H54 (cell line): ENCODE measurements around the gene PHOSPHO1.
A peak's percentile ranks its signal among the peaks of the same experiment; 100 is the strongest.

Experiments
- DNase-seq: peaks from one replicate; pipeline ENCODE4 v3.0.0; 2011; ENCODE audit warnings: low spot score, mixed read lengths; ENCODE audit not compliant: insufficient read length
- FAIRE-seq: peaks from 3 replicates; lab custom pipeline; 2011; peaks lifted over from hg19 to GRCh38; lab: Jason Lieb, UNC
- POLR2A ChIP-seq: IDR thresholded peaks from 2 replicates; pipeline ENCODE4 v1.6.1; 2011; ENCODE audit warnings: low read depth, mild to moderate bottlenecking, low read length

The PHOSPHO1 gene

DNA sequence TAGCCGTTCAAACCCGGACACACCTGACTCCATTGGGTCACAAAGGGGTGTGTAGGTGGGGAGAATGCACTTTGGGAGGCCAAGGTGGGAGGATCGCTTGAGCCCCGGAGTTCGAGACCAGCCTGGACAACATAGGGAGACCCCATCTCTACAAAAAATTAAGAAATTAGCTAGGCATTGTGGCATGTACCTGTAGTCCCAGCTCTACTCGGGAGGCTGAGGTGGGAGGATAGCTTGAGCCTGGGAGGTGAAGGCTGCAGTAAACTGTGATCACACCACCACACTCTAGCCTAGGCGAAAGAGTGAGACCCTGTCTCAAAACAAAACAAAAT lies 942 bp upstream of the PHOSPHO1 start:
- FAIRE-seq (no peak), DNase-seq (no peak)
- no peak for TF ChIP-seq POLR2A

DNA sequence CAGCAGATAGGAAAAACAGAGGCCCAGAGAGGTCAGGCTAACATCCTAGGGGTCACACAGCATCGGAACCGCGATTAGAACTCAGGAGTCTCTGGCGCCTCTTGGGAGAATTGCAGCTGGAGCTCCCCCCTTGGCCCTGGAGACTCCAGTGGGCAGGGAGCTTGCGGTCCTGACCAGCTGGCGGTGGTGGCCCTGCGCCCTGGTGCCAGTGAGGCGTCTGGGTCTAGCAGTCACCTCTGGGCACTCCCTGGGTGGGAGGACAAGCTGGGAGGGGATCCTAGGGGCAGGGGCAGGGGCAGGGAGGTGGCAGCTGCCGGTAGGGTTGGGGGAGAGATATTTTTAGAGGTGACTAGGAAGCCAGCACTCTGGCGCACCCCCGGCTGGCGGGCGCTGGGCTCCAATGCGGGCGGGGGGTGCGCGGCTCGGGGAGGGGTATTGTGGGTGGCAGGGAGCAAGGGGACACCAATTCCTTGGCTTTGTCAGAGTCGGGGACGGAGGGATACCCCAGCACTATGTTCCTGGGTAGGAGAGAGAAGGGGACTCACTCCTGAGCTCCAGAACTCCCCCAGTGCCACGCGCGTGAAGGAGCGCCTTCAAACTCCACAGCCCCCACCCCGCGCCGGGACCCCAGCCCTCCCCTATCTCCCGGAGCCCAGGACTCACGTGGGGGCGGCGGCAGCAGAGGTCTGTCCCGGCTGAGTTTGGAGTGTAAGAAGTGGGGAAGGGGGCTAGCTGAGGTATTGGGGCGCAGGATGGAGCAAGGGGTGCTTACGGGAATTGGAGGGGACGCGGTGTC lies 584 bp downstream of the PHOSPHO1 start:
- no peak for DNase-seq
- FAIRE-seq: no peak
- no peak for TF ChIP-seq POLR2A

DNA sequence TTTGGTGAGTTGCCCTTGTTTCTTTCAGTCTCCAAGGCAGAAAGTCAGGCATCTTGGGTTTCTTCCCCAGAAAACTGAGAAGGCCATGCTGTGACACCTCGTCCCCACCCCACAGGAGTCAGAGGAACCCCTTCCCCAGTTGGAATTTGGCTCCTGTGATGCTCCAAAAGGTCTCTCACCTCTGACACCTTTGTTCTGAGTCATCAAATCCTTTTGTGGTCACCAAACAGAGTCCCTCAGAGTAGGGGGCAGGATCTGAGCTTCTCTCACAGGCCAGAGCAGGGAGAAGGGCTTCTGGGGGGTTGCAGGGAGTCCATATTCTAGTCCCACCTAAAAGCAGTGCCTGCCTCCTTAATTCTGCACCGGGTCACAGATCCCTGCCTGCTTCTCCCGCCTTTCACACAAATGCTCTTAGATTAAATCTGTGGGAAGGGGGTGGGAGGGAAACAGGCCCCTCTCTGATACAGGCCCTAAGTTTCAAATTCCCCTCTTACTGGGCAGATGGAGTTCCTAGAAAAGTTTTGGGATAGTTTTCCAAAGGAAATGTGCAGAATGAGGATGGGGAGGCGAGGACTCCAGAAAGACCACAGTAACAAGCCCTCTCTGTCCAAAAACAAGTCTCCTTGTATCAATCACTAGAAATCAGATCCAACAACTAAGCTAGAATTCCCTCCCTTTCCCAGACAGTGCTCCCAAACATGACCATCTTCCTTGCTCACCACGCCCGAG lies 1.3 kb downstream of the PHOSPHO1 start:
- no peak for TF ChIP-seq POLR2A
- no peak for DNase-seq
- FAIRE-seq: no peak

DNA sequence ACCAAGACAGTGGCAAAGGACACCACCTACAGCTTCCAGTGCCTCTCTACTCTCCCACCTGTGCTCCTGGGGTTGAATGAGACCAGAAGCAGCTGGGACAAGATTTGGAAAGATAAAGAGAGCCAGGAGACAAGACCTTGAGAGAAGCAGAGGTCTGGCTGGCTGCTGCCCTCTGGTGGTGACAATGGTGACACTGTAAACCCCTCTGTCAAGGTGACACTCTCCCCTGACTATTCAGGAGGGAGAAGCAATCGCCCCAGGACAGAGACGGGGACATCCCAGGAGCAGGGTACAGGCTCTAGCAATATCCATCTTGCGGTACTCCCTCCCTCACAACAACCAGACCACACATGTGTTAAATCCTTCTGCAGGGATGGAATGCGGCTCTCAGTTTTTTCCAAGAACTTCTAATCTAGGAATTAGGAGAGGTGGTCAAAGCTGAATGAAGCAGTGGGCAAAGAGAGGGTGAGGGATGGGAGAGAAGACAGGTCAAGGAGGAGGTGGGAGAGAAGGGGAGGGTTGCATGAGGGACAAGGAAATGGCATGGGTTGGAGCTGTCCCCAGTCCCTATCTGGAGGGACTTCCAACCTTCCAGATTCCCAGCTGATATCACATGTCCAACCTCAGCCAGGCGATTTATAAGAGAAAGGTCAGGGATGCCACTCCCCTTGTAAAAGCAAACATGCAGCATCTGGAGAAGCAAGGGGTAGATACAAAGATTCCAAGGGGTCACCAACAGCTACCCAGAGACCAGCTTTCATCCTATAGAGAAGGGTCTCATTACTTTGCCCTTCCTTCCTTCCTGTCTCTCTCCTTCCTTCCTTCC lies 2.9 kb downstream of the PHOSPHO1 start:
- no peak for TF ChIP-seq POLR2A
- DNase-seq (peak; percentile 86), FAIRE-seq (no peak)

DNA sequence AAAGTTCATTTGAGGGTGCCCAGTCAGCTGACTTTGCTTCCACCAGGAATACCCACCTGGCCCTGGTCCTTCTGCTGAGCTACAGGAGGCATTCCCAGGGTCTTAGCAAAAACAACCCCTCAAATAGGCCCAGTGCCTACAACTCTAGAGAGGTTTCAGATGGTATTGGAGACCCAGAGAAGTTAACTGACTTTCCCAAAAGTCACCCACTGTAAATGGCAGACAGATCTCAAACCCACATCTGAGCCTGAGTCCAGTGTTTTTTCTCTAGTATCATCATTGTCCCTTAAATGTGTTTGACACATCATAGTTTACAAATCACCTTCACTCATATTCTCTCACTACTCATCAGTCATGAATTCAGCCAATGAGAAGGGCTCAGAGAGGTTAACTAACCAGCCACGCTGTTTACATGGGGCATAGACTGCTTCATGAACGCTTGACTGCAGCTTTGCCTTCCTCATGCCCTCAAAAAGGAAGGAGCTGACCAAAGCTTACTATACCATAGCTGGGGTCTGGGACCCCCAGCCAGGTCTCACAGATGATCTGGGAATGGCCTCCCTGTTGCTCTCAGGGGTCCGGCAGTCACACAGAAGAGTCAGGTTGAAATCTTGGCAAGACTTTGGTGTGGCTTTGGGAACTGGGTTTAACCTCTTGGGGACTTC lies 3.7 kb downstream of the PHOSPHO1 start:
- no peak for DNase-seq
- TF ChIP-seq POLR2A: no peak
- FAIRE-seq: no peak

DNA sequence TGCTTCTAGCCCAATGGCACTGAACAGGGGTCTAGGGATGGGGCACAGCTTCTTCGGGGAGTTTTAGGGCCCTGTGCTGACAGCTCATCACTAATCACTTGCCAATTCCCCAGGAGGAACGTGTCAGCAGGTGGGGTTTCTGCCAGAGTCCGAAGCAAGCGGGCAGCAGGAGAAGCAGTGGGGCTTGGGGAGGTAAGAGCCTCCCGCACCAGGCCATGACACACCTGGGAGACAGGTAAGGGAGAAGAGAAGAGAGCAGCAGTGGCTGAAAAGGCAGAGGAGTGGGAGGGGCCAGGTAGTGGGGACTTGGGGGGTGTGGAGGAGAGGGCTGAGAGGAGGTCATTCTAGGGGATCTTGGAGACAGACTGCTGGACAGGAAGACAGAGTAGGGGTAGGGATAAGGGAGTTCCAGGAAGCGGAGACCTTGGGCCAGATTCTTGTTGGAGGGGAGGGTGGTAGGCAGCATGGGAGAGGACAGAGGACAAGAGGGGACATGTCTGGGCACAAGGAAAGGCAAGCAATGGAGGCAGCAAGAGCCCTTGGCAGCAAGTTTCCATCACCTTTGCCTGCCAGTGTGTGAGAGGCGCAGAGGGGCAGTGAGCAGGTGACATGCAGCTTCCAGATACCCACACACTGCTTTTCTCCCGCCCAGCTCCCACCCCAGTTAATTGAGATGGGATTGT lies 4.9 kb downstream of the PHOSPHO1 start:
- FAIRE-seq (no peak), DNase-seq (no peak)
- TF ChIP-seq POLR2A: no peak

DNA sequence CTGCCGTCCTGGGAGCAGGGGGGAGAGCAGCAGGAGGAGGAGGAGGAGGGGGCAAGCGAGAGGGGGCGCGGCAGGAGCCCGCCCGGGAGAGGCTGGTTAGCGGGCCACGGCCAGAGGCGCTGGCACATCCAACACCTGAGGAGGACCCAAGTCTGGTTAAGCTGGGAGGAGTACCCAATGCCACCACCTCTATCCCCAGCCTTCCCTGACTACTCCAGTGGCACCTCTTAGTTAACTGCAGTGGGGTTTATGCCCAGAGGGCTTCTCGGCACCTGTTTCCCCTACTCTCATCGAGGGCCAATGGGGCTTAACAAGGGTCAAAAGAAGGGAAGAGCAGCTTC lies 5.6 kb downstream of the PHOSPHO1 start:
- TF ChIP-seq POLR2A: no peak
- no peak for FAIRE-seq
- no peak for DNase-seq

DNA sequence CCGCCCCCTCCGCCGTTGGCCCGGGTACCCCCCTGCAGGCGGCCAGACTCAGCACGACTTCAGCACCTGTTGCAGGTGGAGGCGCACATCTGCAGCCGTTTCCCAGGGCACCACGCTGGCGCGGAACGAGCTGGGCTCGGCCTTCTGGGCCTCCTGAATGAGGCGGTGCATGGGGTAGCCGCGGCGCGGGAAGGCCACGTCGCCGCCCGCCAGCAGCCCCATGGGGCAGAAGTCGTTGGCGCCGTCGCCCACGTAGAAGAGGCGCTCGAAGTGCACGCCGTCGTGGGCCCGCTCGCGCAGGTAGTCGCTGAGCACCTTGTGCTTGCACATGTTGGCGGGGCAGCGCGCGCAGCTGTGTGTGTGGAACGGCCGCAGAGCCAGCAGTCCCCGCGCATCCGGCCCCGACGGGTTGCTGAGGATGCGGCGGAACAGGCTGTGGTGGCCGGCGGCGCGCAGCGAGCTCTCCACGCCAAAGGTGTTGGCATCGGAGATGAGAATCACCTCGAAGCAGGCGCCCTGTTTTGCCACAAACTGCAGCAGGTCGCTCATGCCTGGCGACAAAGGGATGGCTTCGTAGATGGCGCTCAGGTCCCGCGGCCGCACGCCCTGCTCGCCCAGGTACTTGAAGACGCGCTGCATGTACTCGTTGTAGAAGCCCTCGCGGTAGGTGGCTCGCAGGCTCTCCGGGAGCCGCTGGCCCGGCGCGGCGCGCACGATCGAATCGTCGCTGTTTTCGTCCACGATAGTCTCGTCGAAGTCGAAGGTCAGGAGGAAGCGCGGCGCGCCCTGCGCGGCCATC lies 6.2 kb downstream of the PHOSPHO1 start:
- no peak for TF ChIP-seq POLR2A
- DNase-seq: no peak
- FAIRE-seq: no peak

DNA sequence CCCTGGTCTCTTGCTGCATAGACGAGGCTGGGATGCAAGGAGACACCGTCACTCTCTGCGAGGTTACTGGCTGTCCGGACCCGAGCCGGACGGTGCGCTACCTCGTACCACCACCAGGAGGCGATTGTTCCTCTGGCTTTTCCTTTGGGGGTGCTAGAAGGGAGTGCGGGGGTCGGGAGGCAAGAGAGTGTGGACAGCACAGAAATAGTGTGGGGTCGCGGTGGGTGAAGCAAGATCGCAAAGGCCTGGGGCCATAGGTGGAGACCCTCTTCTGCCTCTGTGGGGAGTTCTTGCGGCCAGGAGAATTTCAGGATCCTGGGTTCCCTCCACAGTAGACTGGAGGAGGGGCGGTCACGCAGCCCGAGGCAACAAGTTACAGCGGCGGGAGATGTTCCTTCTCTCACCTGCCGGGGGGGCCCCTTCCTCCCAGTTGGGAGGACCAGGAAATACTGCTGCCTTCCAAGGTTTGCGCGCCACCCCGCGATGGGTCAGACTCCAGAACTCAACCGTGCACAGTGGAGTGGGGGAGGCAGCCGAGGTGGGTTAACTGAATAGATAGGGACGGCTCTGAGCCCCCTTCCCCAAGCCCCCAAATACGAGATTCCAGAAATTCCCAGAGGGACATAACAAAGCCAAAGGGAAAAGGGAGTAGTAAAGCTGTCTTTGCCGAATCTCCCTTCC lies 6.9 kb downstream of the PHOSPHO1 start:
- peak; percentile 89 for DNase-seq
- FAIRE-seq: no peak
- TF ChIP-seq POLR2A: no peak

DNA sequence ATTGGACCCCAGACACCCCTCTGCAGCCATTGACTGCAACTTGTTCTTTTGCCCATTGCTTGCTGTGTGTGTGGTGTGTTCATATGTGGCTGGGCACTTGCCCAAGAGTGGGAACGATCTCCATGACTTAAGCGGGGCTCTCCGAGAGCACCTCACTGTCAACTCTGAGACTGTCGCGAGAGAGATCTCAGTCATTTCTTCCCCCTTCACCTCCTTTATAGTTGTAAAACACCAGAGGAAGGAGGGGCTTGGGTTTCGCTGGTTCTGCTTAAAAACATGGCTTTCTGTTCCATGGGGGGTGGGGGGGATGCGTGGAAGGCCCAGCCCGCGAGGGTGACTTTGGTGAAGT lies 7.4 kb downstream of the PHOSPHO1 start:
- no peak; the same call in 1 of the 2 replicates for TF ChIP-seq POLR2A
- no peak for DNase-seq
- FAIRE-seq: no peak

DNA sequence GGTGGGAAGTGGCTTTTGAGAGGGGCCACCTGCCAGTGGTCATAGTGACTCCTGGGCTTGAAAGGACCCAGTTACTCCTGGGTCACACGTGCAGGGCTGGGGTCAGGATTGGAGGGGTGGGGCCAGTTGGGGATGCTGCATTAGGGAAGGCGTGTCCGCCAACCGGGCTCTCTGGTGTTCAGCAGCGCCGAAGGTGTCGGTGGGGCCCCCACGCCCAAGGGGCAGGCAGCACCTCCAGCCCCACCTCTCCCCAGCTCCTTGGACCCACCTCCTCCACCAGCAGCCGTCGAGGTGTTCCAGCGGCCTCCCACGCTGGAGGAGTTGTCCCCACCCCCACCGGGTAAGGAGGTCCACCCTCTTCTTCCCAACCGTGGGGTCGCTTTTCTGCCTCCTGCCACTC lies 10.6 kb downstream of the PHOSPHO1 start:
- FAIRE-seq (no peak), DNase-seq (no peak)
- no peak for TF ChIP-seq POLR2A
